Endodermal cell (in vitro differentiated cells): Measurements from ENCODE around the gene SOX21. TPM values are rescaled to one million over a fixed set of nuclear protein-coding genes. Genes with fewer than 3 reads are reported as not detected.

ENCODE experiments used
- DNase-seq: peaks from one replicate; pipeline ENCODE4 v3.0.0-alpha.2; 2017
- H3K27ac ChIP-seq: 2 replicates; pipeline ENCODE4 v1.5.1; 2013; ENCODE audit warnings: mild to moderate bottlenecking, low read depth, low read length, moderate library complexity
- H3K27me3 ChIP-seq: 2 replicates; pipeline ENCODE4 v1.6.1; 2013; ENCODE audit warnings: mild to moderate bottlenecking, low read length, moderate library complexity; ENCODE audit not compliant: insufficient read depth, control insufficient read depth, poor library complexity, severe bottlenecking
- H3K36me3 ChIP-seq: 2 replicates; pipeline ENCODE4 v1.7.0; 2013; ENCODE audit warnings: mild to moderate bottlenecking, low read length, moderate library complexity; ENCODE audit not compliant: control insufficient read depth, insufficient read depth
- H3K4me1 ChIP-seq: one replicate; pipeline ENCODE4 v1.7.0; 2013; ENCODE audit warnings: low read length; ENCODE audit not compliant: control insufficient read depth, insufficient read depth
- H3K4me3 ChIP-seq: 2 replicates; pipeline ENCODE4 v1.5.1; 2013; ENCODE audit warnings: mild to moderate bottlenecking, low read length, moderate library complexity
- H3K9ac ChIP-seq: 2 replicates; pipeline ENCODE4 v1.6.1; 2013; ENCODE audit warnings: mild to moderate bottlenecking, low read length, moderate library complexity; ENCODE audit not compliant: poor library complexity, severe bottlenecking; ENCODE audit errors: extremely low read depth
- H3K9me3 ChIP-seq: 2 replicates; pipeline ENCODE4 v1.6.1; 2013; ENCODE audit warnings: mild to moderate bottlenecking, low read length, moderate library complexity; ENCODE audit not compliant: control insufficient read depth
- H3K27ac Mint-ChIP-seq: 2 replicates; pipeline ENCODE4 v1.8.0; 2020; ENCODE audit warnings: mixed read lengths
- H3K27me3 Mint-ChIP-seq: 2 replicates; pipeline ENCODE4 v1.8.0; 2021; ENCODE audit warnings: mild to moderate bottlenecking, mixed read lengths; ENCODE audit not compliant: insufficient read depth
- H3K36me3 Mint-ChIP-seq: 2 replicates; pipeline ENCODE4 v1.8.0; 2020; ENCODE audit warnings: low read depth, mixed read lengths
- H3K4me1 Mint-ChIP-seq: 2 replicates; pipeline ENCODE4 v1.8.0; 2020; ENCODE audit warnings: mixed read lengths
- H3K4me3 Mint-ChIP-seq: 2 replicates; pipeline ENCODE4 v1.8.0; 2020; ENCODE audit warnings: mild to moderate bottlenecking, moderate library complexity, mixed read lengths
- H3K9me3 Mint-ChIP-seq: 2 replicates; pipeline ENCODE4 v1.8.0; 2020; ENCODE audit warnings: mild to moderate bottlenecking, mixed read lengths
- CTCF ChIP-seq: fragments of 200-600 bp; sonication (generic); conservative IDR thresholded peaks from 2 replicates; pipeline ENCODE4 v1.5.0; 2021; ENCODE audit warnings: antibody characterized with exemption, mild to moderate bottlenecking
- WGBS, 2 experiments: methylation state at CpG; one replicate each; pipeline versions ENCODE4 v1.1.5 to v1.1.7; 2013; ENCODE audit warnings: missing lambda C conversion rate in 2 of 2, mixed read lengths in 1 of 2; ENCODE audit not compliant: insufficient coverage in 1 of 2, insufficient read length in 1 of 2; 5-methylcytosine and 5-hydroxymethylcytosine counted together
- total RNA-seq, 2 donors: library from RNA; stranded (reverse); fragmentation: NEBNext Ultra II Directional in 1 of 2; extraction: Animal tissue kit (Norgen Biotek cat#: 25700) in 1 of 2; gene quantifications; 2 replicates in 1 of 2; 3 replicates in 1 of 2; pipeline ENCODE4 v1.2.1, GENCODE V29; 2021

Gene SOX21
- total RNA-seq, 2 donors from 2014 or later: 5.2 to 10.1 TPM

- Histone ChIP-seq H3K27me3 (peaks cover 37% of the 10 kb centered on the region), H3K36me3 (no peaks in the 10 kb centered on the region), H3K4me1 (peaks cover 11% of the 10 kb centered on the region), H3K27ac (peak overlapping the region; percentile 19), H3K9me3 (no peaks in the 10 kb centered on the region), H3K4me3 (no peak overlapping the region), H3K9ac (no peak overlapping the region)
- Mint-ChIP-seq H3K27ac (no peak overlapping the region), H3K9me3 (no peaks in the 10 kb centered on the region), H3K4me3 (no peak overlapping the region), H3K27me3 (peaks cover 36% of the 10 kb centered on the region), H3K36me3 (no peaks in the 10 kb centered on the region), H3K4me1 (peaks cover 46% of the 10 kb centered on the region)
- TF ChIP-seq CTCF: no peak
- 67 to 89% methylated on average over 4 to 5 of the region's 5 CpGs for whole genome bisulfite sequencing, 2 experiments
- no peak for DNase-seq
Observed at GRCh38 chr13:94661406-94661805, 50.9 kb downstream of the SOX21 start.

- peaks cover 11% of the 10 kb centered on the region for H3K4me1 ChIP-seq
- TF ChIP-seq CTCF: peak; percentile 70
- peaks cover 46% of the 10 kb centered on the region for H3K4me1 Mint-ChIP-seq
Observed at GRCh38 chr13:94660695-94661326, 51.5 kb downstream of the SOX21 start.

More at GRCh38 chr13:94660695-94661326, 51.5 kb downstream of the SOX21 start:
- Histone ChIP-seq H3K27ac (no peak overlapping the region), H3K9ac (no peak overlapping the region), H3K4me3 (no peak overlapping the region), H3K36me3 (no peaks in the 10 kb centered on the region), H3K27me3 (peaks cover 33% of the 10 kb centered on the region), H3K9me3 (no peaks in the 10 kb centered on the region)
- DNase-seq: no peak
- Mint-ChIP-seq H3K36me3 (no peaks in the 10 kb centered on the region), H3K27ac (no peak overlapping the region), H3K4me3 (no peak overlapping the region), H3K27me3 (peaks cover 31% of the 10 kb centered on the region), H3K9me3 (peaks cover 6% of the 10 kb centered on the region)
- WGBS, 2 experiments: 22 to 49% methylated on average over 3 to 6 of the region's 6 CpGs

Other genes with a start within 250 kb of the SOX21 start
- gene DCT, start 232.9 kb downstream of the SOX21 start, total RNA-seq: not detected
- gene TGDS, start 116.4 kb downstream of the SOX21 start, total RNA-seq: 10 to 100 TPM; 11.3 to 14.1 TPM
- 1 to 10 TPM; 6.6 to 6.9 TPM for gene GPR180, start 110.7 kb downstream of the SOX21 start, total RNA-seq